ENCODE measurements around the gene GALNT5.

The GALNT5 gene

GRCh38 chr2:157236404-157236803 is 21.1 kb upstream of the GALNT5 start:
- ChIA-PET POLR2A (no interaction called here), CTCF (no interaction called here)
- H3K4me1 ChIP-seq (ENCODE audit: control extremely low read depth in 1 of 4, control insufficient read depth in 4 of 4, insufficient read depth in 4 of 4, low read length in 3 of 4) = no peaks in the 10 kb centered on the region
- WGBS (ENCODE audit: insufficient coverage) = 100% methylated on average over 1 of the region's 2 CpGs
- H3K9me3 ChIP-seq (ENCODE audit: control extremely low read depth in 1 of 5, control insufficient read depth in 4 of 5, insufficient read depth in 2 of 5, low read depth in 1 of 5, low read length in 4 of 5) = peaks cover 0 to 5% (median 0%) of the 10 kb centered on the region in 5 experiments
- no peak overlapping the region for H3K4me3 ChIP-seq (ENCODE audit: control insufficient read depth in 1 of 7, extremely low read depth in 1 of 7, insufficient read depth in 4 of 7, low read depth in 2 of 7, low read length in 6 of 7)
- no peak overlapping the region for H3K27ac ChIP-seq (ENCODE audit: insufficient read depth in 1 of 2, low read depth in 1 of 2, low read length in 2 of 2, poor library complexity in 1 of 2, severe bottlenecking in 2 of 2)
- H3K36me3 ChIP-seq (ENCODE audit: control insufficient read depth in 4 of 4, insufficient read depth in 4 of 4, low read length in 3 of 4) = no peaks in the 10 kb centered on the region
- no peaks in the 10 kb centered on the region for H3K27me3 ChIP-seq (replicated peaks in 2 of 5; ENCODE audit: control insufficient read depth in 4 of 5, insufficient read depth in 5 of 5, low read length in 4 of 5)
- DNase-seq = no peak

- H3K9me3 ChIP-seq (ENCODE audit: control extremely low read depth in 1 of 5, control insufficient read depth in 4 of 5, insufficient read depth in 2 of 5, low read depth in 1 of 5, low read length in 4 of 5) = peaks cover 0 to 4% (median 0%) of the 10 kb centered on the region in 5 experiments
- 100% methylated on average over 1 of the region's 3 CpGs for WGBS (ENCODE audit: insufficient coverage)
- H3K27me3 ChIP-seq (replicated peaks in 2 of 5; ENCODE audit: control insufficient read depth in 4 of 5, insufficient read depth in 5 of 5, low read length in 4 of 5) = no peaks in the 10 kb centered on the region
- CTCF ChIA-PET = no interaction called here
- H3K4me3 ChIP-seq (ENCODE audit: control insufficient read depth in 1 of 7, extremely low read depth in 1 of 7, insufficient read depth in 4 of 7, low read depth in 2 of 7, low read length in 6 of 7) = no peak overlapping the region
- no peak for DNase-seq
- H3K27ac ChIP-seq (ENCODE audit: insufficient read depth in 1 of 2, low read depth in 1 of 2, low read length in 2 of 2, poor library complexity in 1 of 2, severe bottlenecking in 2 of 2) = no peak overlapping the region
- no peaks in the 10 kb centered on the region for H3K4me1 ChIP-seq (ENCODE audit: control extremely low read depth in 1 of 4, control insufficient read depth in 4 of 4, insufficient read depth in 4 of 4, low read length in 3 of 4)
- POLR2A ChIA-PET = no interaction called here
- H3K36me3 ChIP-seq (ENCODE audit: control insufficient read depth in 4 of 4, insufficient read depth in 4 of 4, low read length in 3 of 4) = no peaks in the 10 kb centered on the region
These were observed 19.2 kb upstream of the GALNT5 start for GRCh38 chr2:157238296-157238695.

- no peaks in the 10 kb centered on the region for H3K4me1 ChIP-seq (ENCODE audit: control extremely low read depth in 1 of 4, control insufficient read depth in 4 of 4, insufficient read depth in 4 of 4, low read length in 3 of 4)
- CTCF ChIA-PET = no interaction called here
- no peaks in the 10 kb centered on the region for H3K36me3 ChIP-seq (ENCODE audit: control insufficient read depth in 4 of 4, insufficient read depth in 4 of 4, low read length in 3 of 4)
- 100% methylated on average over 2 of the region's 4 CpGs for WGBS (ENCODE audit: insufficient coverage)
- no peak overlapping the region for H3K27ac ChIP-seq (ENCODE audit: insufficient read depth in 1 of 2, low read depth in 1 of 2, low read length in 2 of 2, poor library complexity in 1 of 2, severe bottlenecking in 2 of 2)
- H3K9me3 ChIP-seq (ENCODE audit: control extremely low read depth in 1 of 5, control insufficient read depth in 4 of 5, insufficient read depth in 2 of 5, low read depth in 1 of 5, low read length in 4 of 5) = no peaks in the 10 kb centered on the region
- POLR2A ChIA-PET = no interaction called here
- no peak for DNase-seq
- no peaks in the 10 kb centered on the region for H3K27me3 ChIP-seq (replicated peaks in 2 of 5; ENCODE audit: control insufficient read depth in 4 of 5, insufficient read depth in 5 of 5, low read length in 4 of 5)
- no peak overlapping the region for H3K4me3 ChIP-seq (ENCODE audit: control insufficient read depth in 1 of 7, extremely low read depth in 1 of 7, insufficient read depth in 4 of 7, low read depth in 2 of 7, low read length in 6 of 7)
These were observed 12.8 kb upstream of the GALNT5 start for GRCh38 chr2:157244691-157245090.

- Histone ChIP-seq H3K27me3 (replicated peaks in 2 of 5; ENCODE audit: control insufficient read depth in 4 of 5, insufficient read depth in 5 of 5, low read length in 4 of 5) (no peaks in the 10 kb centered on the region), H3K36me3 (ENCODE audit: control insufficient read depth in 4 of 4, insufficient read depth in 4 of 4, low read length in 3 of 4) (no peaks in the 10 kb centered on the region), H3K9me3 (ENCODE audit: control extremely low read depth in 1 of 5, control insufficient read depth in 4 of 5, insufficient read depth in 2 of 5, low read depth in 1 of 5, low read length in 4 of 5) (no peaks in the 10 kb centered on the region), H3K27ac (ENCODE audit: insufficient read depth in 1 of 2, low read depth in 1 of 2, low read length in 2 of 2, poor library complexity in 1 of 2, severe bottlenecking in 2 of 2) (no peak overlapping the region), H3K4me3 (ENCODE audit: control insufficient read depth in 1 of 7, extremely low read depth in 1 of 7, insufficient read depth in 4 of 7, low read depth in 2 of 7, low read length in 6 of 7) (no peak overlapping the region), H3K4me1 (ENCODE audit: control extremely low read depth in 1 of 4, control insufficient read depth in 4 of 4, insufficient read depth in 4 of 4, low read length in 3 of 4) (no peaks in the 10 kb centered on the region)
- WGBS (ENCODE audit: insufficient coverage) = 100% methylated on average over 2 of the region's 4 CpGs
- ChIA-PET CTCF (no interaction called here), POLR2A (no interaction called here)
- no peak for DNase-seq
These were observed 12.2 kb upstream of the GALNT5 start for GRCh38 chr2:157245144-157245840.

GRCh38 chr2:157245846-157246764 is 11.4 kb upstream of the GALNT5 start:
- no peaks in the 10 kb centered on the region for H3K9me3 ChIP-seq (ENCODE audit: control extremely low read depth in 1 of 5, control insufficient read depth in 4 of 5, insufficient read depth in 2 of 5, low read depth in 1 of 5, low read length in 4 of 5)
- no peaks in the 10 kb centered on the region for H3K36me3 ChIP-seq (ENCODE audit: control insufficient read depth in 4 of 4, insufficient read depth in 4 of 4, low read length in 3 of 4)
- WGBS (ENCODE audit: insufficient coverage) = 91% methylated on average over 6 of the region's 7 CpGs
- no peaks in the 10 kb centered on the region for H3K27me3 ChIP-seq (replicated peaks in 2 of 5; ENCODE audit: control insufficient read depth in 4 of 5, insufficient read depth in 5 of 5, low read length in 4 of 5)
- H3K27ac ChIP-seq (ENCODE audit: insufficient read depth in 1 of 2, low read depth in 1 of 2, low read length in 2 of 2, poor library complexity in 1 of 2, severe bottlenecking in 2 of 2) = no peak overlapping the region
- ChIA-PET CTCF (no interaction called here), POLR2A (no interaction called here)
- H3K4me3 ChIP-seq (ENCODE audit: control insufficient read depth in 1 of 7, extremely low read depth in 1 of 7, insufficient read depth in 4 of 7, low read depth in 2 of 7, low read length in 6 of 7) = no peak overlapping the region
- DNase-seq = no peak
- no peaks in the 10 kb centered on the region for H3K4me1 ChIP-seq (ENCODE audit: control extremely low read depth in 1 of 4, control insufficient read depth in 4 of 4, insufficient read depth in 4 of 4, low read length in 3 of 4)

- H3K36me3 ChIP-seq (ENCODE audit: control insufficient read depth in 4 of 4, insufficient read depth in 4 of 4, low read length in 3 of 4) = no peaks in the 10 kb centered on the region
- no peak overlapping the region for H3K27ac ChIP-seq (ENCODE audit: insufficient read depth in 1 of 2, low read depth in 1 of 2, low read length in 2 of 2, poor library complexity in 1 of 2, severe bottlenecking in 2 of 2)
- DNase-seq = no peak
- POLR2A ChIA-PET = no interaction called here
- H3K4me3 ChIP-seq (ENCODE audit: control insufficient read depth in 1 of 7, extremely low read depth in 1 of 7, insufficient read depth in 4 of 7, low read depth in 2 of 7, low read length in 6 of 7) = no peak overlapping the region
- 96% methylated on average over 4 of the region's 6 CpGs for WGBS (ENCODE audit: insufficient coverage)
- CTCF ChIA-PET = no interaction called here
- H3K27me3 ChIP-seq (replicated peaks in 2 of 5; ENCODE audit: control insufficient read depth in 4 of 5, insufficient read depth in 5 of 5, low read length in 4 of 5) = no peaks in the 10 kb centered on the region
- H3K4me1 ChIP-seq (ENCODE audit: control extremely low read depth in 1 of 4, control insufficient read depth in 4 of 4, insufficient read depth in 4 of 4, low read length in 3 of 4) = no peaks in the 10 kb centered on the region
- no peaks in the 10 kb centered on the region for H3K9me3 ChIP-seq (ENCODE audit: control extremely low read depth in 1 of 5, control insufficient read depth in 4 of 5, insufficient read depth in 2 of 5, low read depth in 1 of 5, low read length in 4 of 5)
These were observed 10.6 kb upstream of the GALNT5 start for GRCh38 chr2:157246765-157247407.

GRCh38 chr2:157250836-157251235 is 6.7 kb upstream of the GALNT5 start:
- DNase-seq = no peak
- WGBS (ENCODE audit: insufficient coverage) = 92% methylated on average over 2 of the region's 4 CpGs
- ChIA-PET CTCF (no interaction called here), POLR2A (no interaction called here)
- Histone ChIP-seq H3K4me3 (ENCODE audit: control insufficient read depth in 1 of 7, extremely low read depth in 1 of 7, insufficient read depth in 4 of 7, low read depth in 2 of 7, low read length in 6 of 7) (no peak overlapping the region), H3K27me3 (replicated peaks in 2 of 5; ENCODE audit: control insufficient read depth in 4 of 5, insufficient read depth in 5 of 5, low read length in 4 of 5) (no peaks in the 10 kb centered on the region), H3K36me3 (ENCODE audit: control insufficient read depth in 4 of 4, insufficient read depth in 4 of 4, low read length in 3 of 4) (no peaks in the 10 kb centered on the region), H3K9me3 (ENCODE audit: control extremely low read depth in 1 of 5, control insufficient read depth in 4 of 5, insufficient read depth in 2 of 5, low read depth in 1 of 5, low read length in 4 of 5) (no peaks in the 10 kb centered on the region), H3K4me1 (ENCODE audit: control extremely low read depth in 1 of 4, control insufficient read depth in 4 of 4, insufficient read depth in 4 of 4, low read length in 3 of 4) (no peaks in the 10 kb centered on the region), H3K27ac (ENCODE audit: insufficient read depth in 1 of 2, low read depth in 1 of 2, low read length in 2 of 2, poor library complexity in 1 of 2, severe bottlenecking in 2 of 2) (no peak overlapping the region)
